ENCODE data around the gene AVPR2. TPM values are rescaled to one million over a fixed set of nuclear protein-coding genes. Genes with fewer than 3 reads are reported as not detected.
A peak's percentile ranks its signal among the peaks of the same experiment; 100 is the strongest.

The AVPR2 gene
- total and polyA plus RNA-seq, 9 of the 15 experiments (the other 6 are each of a cell fraction or from before 2014, with no cell fraction given): not detected

GRCh38 chrX:153935326-153935851 lies 30.9 kb downstream of the AVPR2 start (continued):
- TF ChIP-seq HDAC1 (IDR thresholded peaks at IDR 0.05) (0 out of 4 replicates have a peak, but pooled peaks of 1 of the 2 experiments have one; percentile 36), EP400 (IDR thresholded peaks at IDR 0.05) (peak; percentile 70), ZNF146 (CRISPR knock-in tag; IDR thresholded peaks at IDR 0.05; ENCODE audit: unreplicated experiment) (no peak), ZFX (CRISPR knock-in tag; IDR thresholded peaks at IDR 0.05) (no peak), ARHGAP35 (IDR thresholded peaks at IDR 0.05; ENCODE audit: partially characterized antibody) (no peak), E2F5 (CRISPR knock-in tag; IDR thresholded peaks at IDR 0.05) (no peak), IRF9 (tag; IDR thresholded peaks at IDR 0.05) (no peak), CCNT2 (IDR thresholded peaks at IDR 0.05; ENCODE audit: borderline replicate concordance, extremely low read depth, insufficient read length, low read depth, low read length) (peak; percentile 4)

GRCh38 chrX:153937056-153937455 lies 32.6 kb downstream of the AVPR2 start:
- POLR2A ChIA-PET: interaction anchor here (0.7 to 1.2 kb wide), 2 partner anchors 9 to 207 kb away, joined by 3 read pairs; no protein-coding TSS in a partner anchor
- DNase-seq (ENCODE audit: extremely low read depth in 1 of 4, low spot score in 3 of 4): no peak
- TF ChIP-seq ZNF384 (IDR thresholded peaks at IDR 0.05; ENCODE audit: low read depth, low read length): no peak
- TF ChIP-seq SREBF1 (IDR thresholded peaks at IDR 0.05; ENCODE audit: borderline replicate concordance, low read depth, low read length): no peak
- TF ChIP-seq HEY1 (CRISPR knock-in tag; IDR thresholded peaks at IDR 0.05; ENCODE audit: borderline replicate concordance): no peak
- TF ChIP-seq SIN3B (IDR thresholded peaks at IDR 0.05; ENCODE audit: low read depth): no peak
- TF ChIP-seq THRB (CRISPR knock-in tag; conservative IDR thresholded peaks at IDR 0.05): no peak
- no peak for TF ChIP-seq SAP30 (IDR thresholded peaks at IDR 0.05; ENCODE audit: borderline replicate concordance, insufficient read depth, low read depth, low read length, poor library complexity, severe bottlenecking)
- TF ChIP-seq PURB (CRISPR knock-in tag; IDR thresholded peaks at IDR 0.05; ENCODE audit: low read depth): no peak
- no peak for TF ChIP-seq NCOA6 (IDR thresholded peaks at IDR 0.05)
- no peak for TF ChIP-seq CREB1 (IDR thresholded peaks at IDR 0.05)
- no peak for TF ChIP-seq CREB1 (CRISPR knock-in tag; IDR thresholded peaks at IDR 0.05)
- no peak for TF ChIP-seq ZNF551 (CRISPR knock-in tag; IDR thresholded peaks at IDR 0.05)
- no peak for TF ChIP-seq ZNF830 (CRISPR knock-in tag; IDR thresholded peaks at IDR 0.05)
- TF ChIP-seq ZNF668 (CRISPR knock-in tag; IDR thresholded peaks at IDR 0.05): no peak

More at GRCh38 chrX:153937056-153937455, 32.6 kb downstream of the AVPR2 start:
- no peak for FAIRE-seq
- intact Hi-C loops (cut with micrococcal nuclease): no loop called here
- CTCF ChIA-PET (ENCODE audit: low intra/inter-chr PET ratio): no interaction called here
- in situ Hi-C loops (cut with MboI): no loop called here
- Histone ChIP-seq H2AFZ (ENCODE audit: low read depth, low read length) (no peak overlapping the region), H3K27ac (ENCODE audit: extremely low read depth, low read depth, low read length) (no peak overlapping the region), H3K9ac (ENCODE audit: insufficient read depth in 1 of 2, low read depth in 2 of 2, low read length in 2 of 2) (no peak overlapping the region), H3K9me1 (ENCODE audit: control insufficient read depth, insufficient read depth, low read length) (no peaks in the 10 kb centered on the region), H4K20me1 (replicated peaks; ENCODE audit: control insufficient read depth, insufficient read depth, low read length) (no peaks in the 10 kb centered on the region), H3K4me2 (ENCODE audit: insufficient read depth, low read length) (no peak overlapping the region), H3K27me3 (ENCODE audit: control insufficient read depth in 2 of 2, insufficient read depth in 2 of 2, low read length in 2 of 2) (no peaks in the 10 kb centered on the region), H3K4me3 (no peak overlapping the region), H3K4me1 (replicated peaks in 1 of 2; ENCODE audit: control insufficient read depth in 2 of 2, insufficient read depth in 2 of 2, low read length in 2 of 2) (peaks cover 20 to 33% of the 10 kb centered on the region in 2 experiments), H3K79me2 (ENCODE audit: control insufficient read depth, insufficient read depth, low read length) (peaks cover 28% of the 10 kb centered on the region), H3K36me3 (ENCODE audit: control insufficient read depth, insufficient read depth, low read length) (peaks cover 19% of the 10 kb centered on the region; the same call in 2 of the 3 replicates), H3K9me3 (replicated peaks; ENCODE audit: control insufficient read depth, insufficient read depth, low read depth, low read length) (no peaks in the 10 kb centered on the region)
- BruUV-seq (replicated peaks): no TSS peak
- 100% methylated on average over 3 of the region's 3 CpGs for WGBS (ENCODE audit: insufficient coverage, low coverage, missing lambda C conversion rate)
- no peak for ATAC-seq

Measured in K562 (cell line).